Measurements from ENCODE around the gene AFAP1L1.

- no peak for TF ChIP-seq GATA2 (IDR thresholded peaks at IDR 0.05; ENCODE audit: low read depth, low read length)
- TF ChIP-seq GATA3 (IDR thresholded peaks at IDR 0.05; ENCODE audit: low read depth, low read length), result no peak
Observed at GRCh38 chr5:149344151-149344550, 72.5 kb downstream of the AFAP1L1 start.

Data from SH-SY5Y (cell line).